Measurements from ENCODE around the gene COL4A1.

The COL4A1 gene

GRCh38 chr13:110156301-110157049, 150.5 kb downstream of the COL4A1 start:
- no peak for DNase-seq

- no peak for DNase-seq
These were observed 151.9 kb downstream of the COL4A1 start for GRCh38 chr13:110155072-110155471.

- DNase-seq, result no peak
These were observed 152.5 kb downstream of the COL4A1 start for GRCh38 chr13:110154410-110154933.

GRCh38 chr13:110152351-110152750, 154.6 kb downstream of the COL4A1 start:
- no peak for DNase-seq

- DNase-seq, result no peak
These were observed 155.5 kb downstream of the COL4A1 start for GRCh38 chr13:110151462-110151861.

GRCh38 chr13:110150384-110151101, 156.4 kb downstream of the COL4A1 start:
- no peak for DNase-seq

- no peak for DNase-seq
These were observed 157.9 kb downstream of the COL4A1 start for GRCh38 chr13:110149036-110149435.

- DNase-seq, result no peak
These were observed 166.9 kb downstream of the COL4A1 start for GRCh38 chr13:110140099-110140498.

- no peak for DNase-seq
These were observed 168.3 kb downstream of the COL4A1 start for GRCh38 chr13:110138700-110139036.

GRCh38 chr13:110138010-110138699, 168.8 kb downstream of the COL4A1 start:
- peak; percentile 43 to 54 for DNase-seq

GRCh38 chr13:110137680-110138009, 169.3 kb downstream of the COL4A1 start:
- DNase-seq, result peak; percentile 16 to 20

- no peak for DNase-seq
These were observed 170.0 kb downstream of the COL4A1 start for GRCh38 chr13:110136660-110137585.

GRCh38 chr13:110135977-110136597, 170.9 kb downstream of the COL4A1 start:
- no peak for DNase-seq

GRCh38 chr13:110134801-110135200, 172.2 kb downstream of the COL4A1 start:
- DNase-seq, result no peak

GRCh38 chr13:110133425-110134235, 173.3 kb downstream of the COL4A1 start:
- no peak for DNase-seq

- no peak for DNase-seq
These were observed 174.6 kb downstream of the COL4A1 start for GRCh38 chr13:110132225-110132982.

- no peak for DNase-seq
These were observed 175.5 kb downstream of the COL4A1 start for GRCh38 chr13:110131424-110131823.

GRCh38 chr13:110130431-110130830, 176.5 kb downstream of the COL4A1 start:
- DNase-seq, result no peak

GRCh38 chr13:110129539-110130186, 177.3 kb downstream of the COL4A1 start:
- DNase-seq, result no peak

GRCh38 chr13:110129076-110129475, 177.9 kb downstream of the COL4A1 start:
- no peak for DNase-seq

Measured in activated CD4-positive, alpha-beta T cell treated with anti-CD3 and anti-CD28 coated beads, Interleukin-2, amount 50 U/mL, for 4 hours (primary cell).